Measurements from ENCODE around the gene LRRC15.

DNA sequence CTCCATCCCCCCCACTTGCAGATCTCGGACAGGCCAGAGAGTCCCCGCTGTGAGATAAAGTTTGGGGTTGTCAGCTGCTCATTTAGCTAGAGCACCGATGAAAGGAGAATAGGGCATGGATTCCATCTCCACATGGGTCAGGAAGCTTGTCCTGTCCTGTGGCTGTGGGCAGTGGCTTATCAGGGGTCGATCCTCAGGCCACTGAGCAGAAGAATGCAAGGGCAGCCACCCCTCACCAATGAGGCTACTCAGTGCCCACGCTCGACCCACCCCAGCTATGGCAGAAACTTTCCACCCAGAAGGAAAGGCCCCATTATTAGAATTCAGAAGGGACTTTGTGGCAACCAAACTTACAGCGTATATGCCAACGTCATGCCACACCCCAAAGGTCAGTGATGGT is 61.7 kb downstream of the LRRC15 start:
- TF ChIP-seq, protein P1, sequence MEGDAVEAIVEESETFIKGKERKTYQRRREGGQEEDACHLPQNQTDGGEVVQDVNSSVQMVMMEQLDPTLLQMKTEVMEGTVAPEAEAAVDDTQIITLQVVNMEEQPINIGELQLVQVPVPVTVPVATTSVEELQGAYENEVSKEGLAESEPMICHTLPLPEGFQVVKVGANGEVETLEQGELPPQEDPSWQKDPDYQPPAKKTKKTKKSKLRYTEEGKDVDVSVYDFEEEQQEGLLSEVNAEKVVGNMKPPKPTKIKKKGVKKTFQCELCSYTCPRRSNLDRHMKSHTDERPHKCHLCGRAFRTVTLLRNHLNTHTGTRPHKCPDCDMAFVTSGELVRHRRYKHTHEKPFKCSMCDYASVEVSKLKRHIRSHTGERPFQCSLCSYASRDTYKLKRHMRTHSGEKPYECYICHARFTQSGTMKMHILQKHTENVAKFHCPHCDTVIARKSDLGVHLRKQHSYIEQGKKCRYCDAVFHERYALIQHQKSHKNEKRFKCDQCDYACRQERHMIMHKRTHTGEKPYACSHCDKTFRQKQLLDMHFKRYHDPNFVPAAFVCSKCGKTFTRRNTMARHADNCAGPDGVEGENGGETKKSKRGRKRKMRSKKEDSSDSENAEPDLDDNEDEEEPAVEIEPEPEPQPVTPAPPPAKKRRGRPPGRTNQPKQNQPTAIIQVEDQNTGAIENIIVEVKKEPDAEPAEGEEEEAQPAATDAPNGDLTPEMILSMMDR (IDR thresholded peaks at IDR 0.05) = no peak
- TF ChIP-seq POLR2A (IDR thresholded peaks at IDR 0.05; ENCODE audit: low read length) (no peak), RFX5 (IDR thresholded peaks at IDR 0.05) (no peak), ZC3H11A (IDR thresholded peaks at IDR 0.05) (no peak), GATA3 (IDR thresholded peaks at IDR 0.05; ENCODE audit: borderline replicate concordance) (no peak), ESRRA (IDR thresholded peaks at IDR 0.05; ENCODE audit: borderline replicate concordance, low read length) (no peak)
- TF ChIP-seq, protein P2, sequence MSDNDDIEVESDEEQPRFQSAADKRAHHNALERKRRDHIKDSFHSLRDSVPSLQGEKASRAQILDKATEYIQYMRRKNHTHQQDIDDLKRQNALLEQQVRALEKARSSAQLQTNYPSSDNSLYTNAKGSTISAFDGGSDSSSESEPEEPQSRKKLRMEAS (IDR thresholded peaks at IDR 0.05) = no peak
